Stimulated activated CD4-positive, alpha-beta T cell treated with anti-CD3 and anti-CD28 coated beads, Interleukin-1b, Interleukin-23, amount 100 ng/mL, for 4 hours (primary cell): ENCODE results near the gene C2orf68.
"Not testable (repeated sequence)": the region's sequence is repeated elsewhere in the genome, so short reads cannot be mapped to it uniquely, and the experiment has no call there.

Source experiments
- DNase-seq, 2 donors: peaks; one replicate each; pipeline ENCODE4 v3.0.0-alpha.2; 2020; ENCODE audit warnings: low read depth in 2 of 2

The C2orf68 gene

GRCh38 chr2:85611705-85612587 lies at the start of gene C2orf68:
Gene C2orf68 (minus strand): TSS chr2:85612066. CDS start chr2:85611984, 82 bp downstream.
- DNase-seq = peak; percentile 57 to 76

DNA sequence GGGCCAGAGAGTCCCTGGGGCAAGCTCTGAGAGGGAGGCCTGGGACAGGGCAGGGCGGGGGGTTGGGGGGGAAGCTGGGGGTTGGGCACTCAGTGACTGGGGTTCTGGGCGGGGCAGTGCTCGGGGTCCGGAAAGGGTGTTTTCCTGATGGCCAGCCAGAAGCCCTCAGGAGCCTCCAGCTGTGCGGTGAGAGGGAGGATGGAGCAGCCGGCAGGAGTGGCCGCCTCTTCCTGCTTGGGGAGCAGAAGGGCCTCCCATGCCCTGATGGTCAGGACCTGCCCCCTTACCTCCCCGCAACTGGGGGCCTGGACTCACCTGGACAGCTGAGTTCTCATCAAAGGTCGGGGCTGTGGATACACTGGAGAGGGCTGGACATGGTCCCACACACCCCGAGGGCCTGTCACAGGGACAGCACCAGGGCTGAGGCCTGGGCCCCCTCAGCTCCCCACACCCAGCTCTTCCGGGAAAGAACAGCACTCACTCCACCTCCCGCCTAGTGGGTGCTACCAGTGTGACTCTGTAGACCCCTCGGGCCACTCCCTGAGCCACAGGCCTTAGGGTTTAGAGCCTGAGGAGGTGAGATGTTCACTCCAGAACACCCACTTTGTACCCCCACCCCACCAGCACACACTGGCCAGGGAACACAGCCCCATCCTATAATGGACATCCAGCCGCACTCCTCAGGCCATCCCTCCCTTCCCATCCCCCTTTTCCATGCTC lies 49.4 kb upstream of the C2orf68 start:
- DNase-seq = no peak

GRCh38 chr2:85660725-85661124 lies 48.9 kb upstream of the C2orf68 start:
- no peak for DNase-seq

DNA sequence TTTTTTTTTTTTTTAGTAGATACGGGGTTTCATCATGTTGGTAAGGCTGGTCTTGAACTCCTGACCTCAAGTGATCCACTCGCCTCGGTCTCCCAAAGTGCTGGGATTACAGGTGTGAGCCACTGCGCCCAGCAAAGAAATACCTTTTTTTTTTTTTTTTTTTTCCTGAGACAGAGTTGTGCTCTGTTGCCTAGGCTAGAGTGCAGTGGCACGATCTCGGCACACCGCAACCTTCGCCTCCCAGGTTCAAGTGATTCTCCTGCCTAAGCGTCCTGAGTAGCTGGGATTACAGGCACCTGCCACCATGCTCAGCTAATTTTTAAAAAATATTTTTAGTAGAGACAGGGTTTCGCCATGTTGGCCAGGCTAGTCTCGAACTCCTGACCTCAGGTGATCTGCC lies 48.4 kb upstream of the C2orf68 start:
- not testable (repeated sequence) for DNase-seq

- DNase-seq = no peak
These were observed 47.6 kb upstream of the C2orf68 start for GRCh38 chr2:85659324-85659981.

GRCh38 chr2:85657399-85657798 lies 45.5 kb upstream of the C2orf68 start:
- DNase-seq = not testable (repeated sequence)

DNA sequence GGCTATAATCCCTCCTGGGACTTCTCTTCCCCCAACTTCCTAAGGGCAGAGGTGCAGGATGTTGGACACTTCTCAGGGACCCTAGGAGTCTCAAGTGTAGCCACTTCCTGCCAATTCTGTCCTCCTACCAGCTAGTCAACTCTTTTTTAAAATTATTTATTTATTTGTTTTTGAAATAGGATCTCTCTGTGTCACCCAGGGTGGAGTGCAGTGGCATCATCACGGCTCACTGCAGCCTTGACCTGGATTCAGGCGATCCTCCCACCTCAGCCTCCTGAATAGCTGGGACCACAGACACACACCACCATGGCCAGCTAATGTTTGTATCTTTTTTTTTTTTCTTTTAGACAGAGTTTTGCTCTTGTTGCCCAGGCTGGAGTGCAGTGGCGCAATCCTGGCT lies 44.6 kb upstream of the C2orf68 start:
- no peak for DNase-seq

DNA sequence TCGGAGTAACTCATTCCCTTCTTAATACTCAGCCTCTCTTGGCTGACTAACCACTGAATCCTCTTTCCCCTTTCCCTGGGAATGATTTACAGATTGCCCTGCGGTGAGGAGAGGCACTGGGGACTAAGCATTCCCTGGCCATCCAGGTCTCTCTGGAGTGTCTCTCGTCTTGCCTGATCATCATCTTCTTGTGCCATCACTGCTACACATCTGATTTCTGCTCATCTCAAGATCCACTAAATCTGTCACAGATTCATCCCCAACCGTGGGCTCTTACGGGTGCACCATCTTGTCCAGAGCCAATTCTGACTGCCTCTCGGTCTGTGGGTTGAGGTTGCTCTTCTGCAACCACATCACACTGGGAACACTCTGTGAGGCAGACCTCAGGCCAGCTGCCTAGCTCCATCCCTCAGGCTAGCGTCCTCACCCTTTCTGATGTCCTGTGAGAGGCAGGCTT lies 44.1 kb upstream of the C2orf68 start:
- DNase-seq = no peak

DNA sequence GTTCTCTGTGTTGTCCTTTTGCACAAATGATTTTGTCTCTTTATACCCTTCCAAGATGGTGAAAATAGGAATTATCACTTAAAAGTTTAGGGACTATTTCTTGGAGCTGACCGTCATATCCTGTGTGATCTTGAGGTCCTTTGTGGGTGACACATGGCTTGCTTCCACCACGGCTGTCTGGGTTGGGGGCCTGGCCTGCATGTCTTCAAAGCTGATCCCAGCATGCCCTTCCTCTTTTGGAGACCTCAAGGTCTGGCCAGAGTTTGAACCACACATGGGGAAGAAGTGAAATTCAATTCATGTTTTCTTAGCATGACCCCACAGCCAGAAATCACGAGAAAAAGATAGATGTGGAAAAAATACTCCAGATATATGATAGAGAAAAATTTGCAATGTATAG lies 42.1 kb upstream of the C2orf68 start:
- no peak for DNase-seq

- no peak for DNase-seq
These were observed 40.2 kb upstream of the C2orf68 start for GRCh38 chr2:85652056-85652455.

DNA sequence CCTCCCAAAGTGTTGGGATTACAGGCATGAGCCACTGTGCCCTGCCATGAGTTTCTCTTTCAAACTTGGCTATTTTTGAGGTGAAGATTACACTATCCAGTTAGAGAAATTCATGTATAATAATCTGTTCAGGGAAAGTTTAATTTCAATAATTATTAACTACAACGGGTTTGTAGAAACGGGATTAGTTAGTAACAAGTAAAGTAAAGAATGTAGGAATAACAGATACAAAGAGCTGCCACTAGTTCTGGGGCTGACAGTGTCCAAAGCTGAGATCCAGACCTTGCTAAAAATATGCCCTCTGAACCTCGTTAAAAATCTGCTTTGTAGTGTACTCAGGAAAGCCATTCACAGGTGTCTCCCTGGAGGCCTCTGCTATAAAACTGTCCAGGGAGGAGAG lies 39.2 kb upstream of the C2orf68 start:
- no peak for DNase-seq

DNA sequence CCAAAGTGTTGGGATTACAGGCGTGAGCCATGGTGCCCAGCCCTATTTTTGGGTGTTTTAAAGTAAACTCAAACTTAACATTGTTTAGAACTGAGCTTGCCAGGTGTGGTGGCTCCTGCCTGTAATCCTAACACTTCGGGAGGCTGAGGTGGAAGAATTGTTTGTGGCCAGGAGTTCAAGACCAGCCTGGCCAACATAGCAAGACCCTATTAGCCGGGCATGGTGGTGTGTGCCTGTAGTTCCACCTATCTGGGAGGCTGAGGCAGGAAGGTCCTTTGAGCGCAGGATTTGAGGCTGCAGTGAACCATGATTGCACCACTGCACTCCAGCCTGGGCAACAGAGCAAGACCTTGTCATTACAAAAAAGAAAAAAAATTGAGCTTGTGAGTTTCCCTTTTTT lies 38.6 kb upstream of the C2orf68 start:
- DNase-seq = no peak

DNA sequence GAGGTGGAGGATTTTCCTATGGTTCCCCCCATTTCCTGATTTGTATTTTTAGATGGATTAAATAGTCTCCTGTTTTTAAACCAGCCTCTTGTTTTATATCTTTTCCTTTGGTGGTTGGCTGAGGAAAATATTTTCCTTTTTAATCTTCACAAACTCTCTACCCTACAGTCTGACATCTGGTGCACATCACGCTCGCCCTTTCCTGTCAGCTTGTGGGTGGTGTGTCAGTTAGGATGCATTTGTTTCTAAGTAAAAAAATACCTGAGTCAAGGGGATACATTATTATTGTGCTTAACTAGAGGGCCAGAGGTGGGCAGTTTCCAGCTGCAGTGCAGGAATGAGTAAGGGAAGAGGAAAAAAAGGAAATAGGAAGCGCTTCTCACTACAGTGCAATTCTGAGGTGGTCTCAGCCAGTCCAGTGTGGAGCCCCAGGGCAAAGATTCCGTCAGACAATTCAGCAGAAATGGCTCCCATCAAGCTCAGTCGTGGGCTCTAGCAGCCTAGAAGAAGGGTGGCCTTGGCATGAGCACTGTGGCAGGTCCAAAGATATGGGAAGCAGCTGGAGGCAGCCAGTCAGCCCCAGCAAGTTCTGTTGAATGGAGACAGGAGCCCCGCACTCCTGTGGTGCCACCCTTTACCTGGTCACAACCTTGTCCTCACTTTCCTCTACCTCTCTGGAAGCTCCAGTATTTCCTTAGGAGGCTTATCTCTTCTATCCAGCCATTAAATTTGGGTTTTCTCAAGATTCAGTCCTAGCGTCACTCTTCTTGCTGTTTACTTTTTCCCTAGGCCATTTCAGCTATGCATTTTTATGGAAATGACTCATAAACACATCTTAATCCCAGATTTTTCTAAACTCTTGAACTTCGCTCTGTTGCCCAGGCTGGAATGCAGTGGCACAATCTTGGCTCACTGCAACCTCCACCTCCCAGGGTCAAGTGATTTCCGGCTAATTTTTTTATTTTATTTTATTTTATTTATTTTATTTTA lies 37.6 kb upstream of the C2orf68 start:
- no peak for DNase-seq

DNA sequence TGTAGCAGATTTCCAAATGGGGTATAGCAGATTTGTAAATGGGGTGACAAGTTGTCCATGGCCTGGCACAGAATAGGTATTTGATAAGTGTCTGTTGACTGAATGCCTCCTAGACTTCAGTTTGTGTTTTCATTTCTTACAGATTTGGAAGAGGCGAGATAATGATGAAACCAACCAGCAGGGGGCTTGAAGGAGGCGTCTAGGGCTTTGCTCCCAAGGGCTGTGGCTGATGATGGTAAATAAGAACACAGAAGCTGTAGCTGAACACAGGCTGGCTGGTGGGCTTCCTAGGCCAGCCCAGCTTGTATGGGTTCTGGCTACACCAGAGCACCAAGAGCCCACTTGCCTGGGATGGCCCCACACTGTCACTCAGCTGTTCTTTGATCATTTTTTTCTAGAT lies 36.8 kb upstream of the C2orf68 start:
- no peak for DNase-seq

DNA sequence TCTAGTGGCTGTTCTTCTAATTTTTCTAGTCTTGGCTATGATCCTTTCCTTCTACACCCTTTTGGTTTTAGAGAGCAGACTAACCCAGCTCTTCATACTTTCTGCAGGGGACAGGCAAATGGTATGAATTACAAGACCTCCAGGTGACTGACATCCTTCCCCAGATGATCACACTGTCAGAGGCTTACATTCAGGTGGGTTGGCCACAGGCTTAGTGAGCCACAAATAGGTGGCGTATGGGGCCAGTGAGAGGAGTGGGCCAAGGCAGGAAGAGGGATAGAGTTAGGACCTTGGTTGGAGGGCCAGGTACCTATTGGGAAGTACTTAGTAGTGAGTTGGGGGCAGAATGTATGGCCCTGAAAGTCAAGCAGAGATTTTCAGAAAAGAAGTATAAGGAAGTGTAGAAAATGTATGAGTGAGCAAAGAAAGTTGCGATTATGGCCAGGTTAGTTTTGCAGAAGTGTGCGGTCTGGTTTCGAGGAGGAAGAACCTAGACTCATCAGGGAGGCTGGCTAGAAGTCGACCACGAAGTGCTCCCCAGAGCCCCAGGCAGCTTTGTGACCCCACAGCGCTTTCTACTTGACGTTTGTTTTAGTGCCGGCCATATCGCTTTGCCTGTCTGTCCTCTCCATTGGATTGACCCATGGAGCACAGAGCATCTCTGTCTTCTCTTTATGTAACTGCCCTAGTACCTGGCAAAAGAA lies 36.1 kb upstream of the C2orf68 start:
- DNase-seq = no peak

DNA sequence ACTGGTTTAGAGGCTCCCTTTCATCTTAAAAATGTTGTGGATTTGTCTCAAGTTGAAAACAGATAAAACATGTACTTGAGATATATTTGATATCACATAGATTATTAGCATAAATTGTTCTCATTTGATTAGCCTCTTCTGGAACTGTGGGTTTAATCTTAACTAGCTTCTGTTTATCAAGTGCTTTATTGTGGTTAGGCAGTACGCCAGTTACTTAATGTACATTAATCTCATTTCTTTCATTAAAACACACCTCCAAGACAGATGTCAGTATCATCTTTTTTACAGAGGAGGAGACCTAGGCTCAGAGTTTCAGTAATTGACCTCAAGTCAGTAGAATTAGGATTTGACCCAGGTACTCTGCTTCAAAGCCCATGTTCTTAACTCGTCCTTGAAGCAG lies 34.3 kb upstream of the C2orf68 start:
- no peak for DNase-seq

GRCh38 chr2:85644909-85645308 lies 33.0 kb upstream of the C2orf68 start:
- no peak for DNase-seq

- DNase-seq = no peak
These were observed 30.9 kb upstream of the C2orf68 start for GRCh38 chr2:85642725-85643124.

GRCh38 chr2:85635636-85636035 lies 23.8 kb upstream of the C2orf68 start:
- DNase-seq = no peak

DNA sequence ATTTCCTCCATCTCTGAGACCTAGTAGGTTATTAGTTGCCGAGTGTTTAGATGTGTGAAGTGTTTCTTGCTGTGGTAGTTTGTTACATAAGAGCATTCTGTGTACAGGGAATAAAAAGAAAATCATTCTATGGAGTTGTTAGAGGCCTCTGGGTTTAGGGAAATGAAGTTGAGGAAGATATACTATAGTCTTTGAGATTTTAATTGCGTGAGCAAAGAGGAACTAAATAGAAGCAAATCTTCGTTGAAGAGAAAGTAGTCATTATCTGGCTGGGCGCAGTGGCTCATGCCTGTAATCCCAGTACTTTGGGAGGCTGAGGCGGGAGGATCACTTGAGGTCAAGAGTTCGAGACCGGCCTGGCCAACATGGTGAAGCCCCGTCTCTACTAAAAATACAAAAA lies 23.1 kb upstream of the C2orf68 start:
- DNase-seq = no peak

GRCh38 chr2:85631316-85631715 lies 19.4 kb upstream of the C2orf68 start:
- DNase-seq = no peak
